Skeletal muscle tissue (tissue), 4 donors: ENCODE data around the gene RASEF. TPM values are rescaled to one million over a fixed set of nuclear protein-coding genes. Genes with fewer than 3 reads are reported as not detected.

Experiments
- H3K27ac ChIP-seq: one replicate; pipeline ENCODE4 v1.7.0; 2013; ENCODE audit warnings: mild to moderate bottlenecking, low read depth, low read length, inconsistent platforms
- H3K27me3 ChIP-seq, 3 donors: one replicate each; pipeline ENCODE4 v1.7.0; 2013; ENCODE audit warnings: low read length in 3 of 3; ENCODE audit not compliant: control insufficient read depth in 3 of 3, insufficient read depth in 3 of 3
- H3K36me3 ChIP-seq, 3 donors: one replicate each; pipeline ENCODE4 v1.7.0; 2013; ENCODE audit warnings: low read length in 3 of 3; ENCODE audit not compliant: control insufficient read depth in 3 of 3, insufficient read depth in 3 of 3
- H3K4me1 ChIP-seq, 3 donors: one replicate each; pipeline ENCODE4 v1.7.0; 2013; ENCODE audit warnings: low read length in 3 of 3, mild to moderate bottlenecking in 3 of 3; ENCODE audit not compliant: control insufficient read depth in 3 of 3, insufficient read depth in 3 of 3
- H3K4me3 ChIP-seq, 3 donors: one replicate each; pipeline ENCODE4 v1.7.0; 2013; ENCODE audit warnings: low read length in 3 of 3
- H3K9ac ChIP-seq, 3 donors: one replicate each; pipeline ENCODE4 v1.7.0; 2013; ENCODE audit warnings: low read length in 3 of 3, mild to moderate bottlenecking in 3 of 3, moderate library complexity in 2 of 3, low read depth in 1 of 3
- H3K9me3 ChIP-seq, 3 donors: one replicate each; pipeline ENCODE4 v1.7.0; 2013; ENCODE audit warnings: low read length in 3 of 3; ENCODE audit not compliant: control insufficient read depth in 3 of 3
- total RNA-seq: library from RNA; depleted of rRNA; stranded (reverse); fragments of >200 nt; gene quantifications from one replicate; pipeline ENCODE4 v1.2.3, GENCODE V29; 2014
- donor health status: Osteomylitis.

The RASEF gene
- total RNA-seq, 1 donor from 2014 or later = under 0.01 TPM

DNA sequence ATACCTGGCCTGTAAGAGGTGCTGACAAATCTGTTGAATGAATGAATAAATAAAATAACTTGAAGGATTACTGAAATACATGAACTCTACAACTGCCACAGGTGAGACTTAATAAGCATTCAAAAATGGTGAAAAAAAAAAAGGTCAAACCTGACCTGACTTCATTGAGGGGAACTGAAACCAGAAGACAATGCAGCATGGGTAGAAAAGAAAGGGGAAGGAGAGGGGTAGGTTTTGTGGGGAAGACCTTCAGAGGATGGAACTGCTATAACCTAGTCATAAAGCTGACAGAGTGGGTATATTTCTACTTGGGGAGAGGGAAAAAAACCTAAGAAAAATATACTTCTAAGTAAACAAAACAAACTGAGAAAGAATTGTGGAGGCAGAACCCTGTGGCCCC, 56.6 kb downstream of the RASEF start:
- H3K4me3 ChIP-seq = no peak overlapping the region
- H3K36me3 ChIP-seq = no peaks in the 10 kb centered on the region
- no peak overlapping the region for H3K9ac ChIP-seq
- no peaks in the 10 kb centered on the region for H3K9me3 ChIP-seq
- no peaks in the 10 kb centered on the region for H3K4me1 ChIP-seq
- H3K27me3 ChIP-seq = no peaks in the 10 kb centered on the region
- H3K27ac ChIP-seq = no peak overlapping the region

DNA sequence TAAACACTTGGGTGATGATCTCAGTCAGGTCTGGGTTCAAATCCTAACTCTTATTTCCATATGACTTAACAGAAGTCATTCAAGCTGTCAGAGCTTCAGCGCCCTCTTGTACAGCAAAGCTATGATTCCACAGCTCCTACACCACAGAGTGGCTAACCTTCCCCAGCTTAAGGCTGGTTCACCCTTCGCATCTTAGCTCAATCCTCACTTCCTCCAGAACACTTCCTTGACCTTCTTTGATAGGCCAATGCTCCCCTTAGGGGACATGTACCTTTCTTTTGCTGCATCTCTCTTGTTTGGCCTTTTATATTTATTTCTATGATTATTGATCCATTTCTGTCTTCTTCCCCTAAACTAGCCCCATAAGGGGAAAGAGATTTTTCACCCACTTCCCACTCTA, 57.0 kb downstream of the RASEF start:
- Histone ChIP-seq H3K27me3 (no peaks in the 10 kb centered on the region), H3K9me3 (no peaks in the 10 kb centered on the region), H3K9ac (no peak overlapping the region), H3K4me3 (no peak overlapping the region), H3K36me3 (no peaks in the 10 kb centered on the region), H3K27ac (no peak overlapping the region), H3K4me1 (no peaks in the 10 kb centered on the region)

- Histone ChIP-seq H3K27me3 (no peaks in the 10 kb centered on the region), H3K4me3 (no peak overlapping the region), H3K4me1 (no peaks in the 10 kb centered on the region), H3K9me3 (no peaks in the 10 kb centered on the region), H3K27ac (no peak overlapping the region), H3K36me3 (no peaks in the 10 kb centered on the region), H3K9ac (no peak overlapping the region)
These were observed 57.6 kb downstream of the RASEF start for GRCh38 chr9:83005361-83005760.

DNA sequence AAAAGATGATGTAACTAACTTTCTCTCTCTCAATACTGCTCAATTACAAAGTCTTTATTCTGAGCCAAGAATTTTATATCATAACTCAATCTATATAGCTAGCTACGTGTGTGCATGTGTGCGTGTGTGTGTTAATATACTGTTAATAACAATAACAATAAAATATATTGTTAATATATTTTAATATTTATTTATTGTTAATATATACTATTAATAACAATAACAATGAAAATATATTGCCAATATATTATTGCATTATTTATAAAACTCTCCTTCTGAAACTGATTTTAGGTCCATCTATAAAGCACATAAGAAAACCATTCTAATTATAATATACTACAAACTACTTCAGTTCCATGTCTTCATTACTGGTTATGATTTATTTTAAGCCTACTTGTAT, 60.6 kb downstream of the RASEF start:
- Histone ChIP-seq H3K4me1 (no peaks in the 10 kb centered on the region), H3K27me3 (no peaks in the 10 kb centered on the region), H3K4me3 (no peak overlapping the region), H3K9ac (no peak overlapping the region), H3K36me3 (no peaks in the 10 kb centered on the region), H3K27ac (no peak overlapping the region), H3K9me3 (no peaks in the 10 kb centered on the region)

DNA sequence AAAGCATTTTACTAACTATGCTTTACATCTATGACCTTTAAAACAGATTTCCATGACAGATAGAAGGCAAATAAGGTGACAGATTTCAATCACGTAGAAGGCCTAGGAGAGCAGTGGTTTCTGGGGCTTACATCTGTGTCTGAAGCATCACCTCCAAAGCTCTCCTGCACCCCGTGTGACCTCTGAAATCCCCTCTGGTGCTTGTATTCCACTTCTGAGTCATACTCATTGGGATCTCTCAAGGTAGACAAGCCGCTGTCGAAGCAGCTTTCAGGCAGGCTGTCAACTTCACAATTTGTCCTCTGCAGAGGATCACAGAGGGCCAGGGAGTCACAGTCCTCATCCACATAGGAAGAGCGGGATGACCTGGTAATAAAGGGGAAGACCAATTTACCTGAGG, 62.2 kb downstream of the RASEF start:
- H3K9ac ChIP-seq = no peak overlapping the region

GRCh38 chr9:82998409-82998808, 64.5 kb downstream of the RASEF start:
- H3K36me3 ChIP-seq = no peaks in the 10 kb centered on the region
- H3K27me3 ChIP-seq = no peaks in the 10 kb centered on the region
- H3K9me3 ChIP-seq = no peaks in the 10 kb centered on the region
- no peak overlapping the region for H3K27ac ChIP-seq
- H3K9ac ChIP-seq = no peak overlapping the region
- no peak overlapping the region for H3K4me3 ChIP-seq
- no peaks in the 10 kb centered on the region for H3K4me1 ChIP-seq

More for the DNA sequence above, 62.2 kb downstream of the RASEF start:
- H3K4me3 ChIP-seq = no peak overlapping the region
- no peaks in the 10 kb centered on the region for H3K27me3 ChIP-seq
- H3K27ac ChIP-seq = no peak overlapping the region
- no peaks in the 10 kb centered on the region for H3K9me3 ChIP-seq
- H3K4me1 ChIP-seq = no peaks in the 10 kb centered on the region
- no peaks in the 10 kb centered on the region for H3K36me3 ChIP-seq

- Histone ChIP-seq H3K9ac (no peak overlapping the region), H3K27ac (no peak overlapping the region), H3K4me3 (no peak overlapping the region), H3K36me3 (no peaks in the 10 kb centered on the region), H3K4me1 (no peaks in the 10 kb centered on the region), H3K27me3 (no peaks in the 10 kb centered on the region), H3K9me3 (no peaks in the 10 kb centered on the region)
These were observed 65.3 kb downstream of the RASEF start for GRCh38 chr9:82997476-82998140.

DNA sequence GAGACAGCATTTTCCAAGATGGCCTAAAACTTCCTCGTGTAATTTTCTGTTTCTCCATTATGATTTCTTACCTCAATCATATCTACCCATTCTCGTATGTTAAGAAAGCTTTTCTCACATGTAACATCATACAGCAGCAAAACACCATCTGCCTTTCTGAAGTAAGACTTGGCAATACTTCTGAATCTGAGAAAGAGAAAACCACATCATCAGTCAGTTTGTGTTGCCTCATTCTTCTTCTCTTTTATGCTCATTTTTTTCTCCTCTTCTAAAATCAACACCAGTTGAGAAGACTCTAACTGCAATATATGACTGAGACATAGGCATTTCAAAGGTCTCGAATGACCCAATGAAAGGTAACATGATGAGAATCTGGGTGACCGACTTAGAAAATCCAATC, 66.0 kb downstream of the RASEF start:
- no peak overlapping the region for H3K9ac ChIP-seq
- H3K36me3 ChIP-seq = no peaks in the 10 kb centered on the region
- no peak overlapping the region for H3K27ac ChIP-seq

DNA sequence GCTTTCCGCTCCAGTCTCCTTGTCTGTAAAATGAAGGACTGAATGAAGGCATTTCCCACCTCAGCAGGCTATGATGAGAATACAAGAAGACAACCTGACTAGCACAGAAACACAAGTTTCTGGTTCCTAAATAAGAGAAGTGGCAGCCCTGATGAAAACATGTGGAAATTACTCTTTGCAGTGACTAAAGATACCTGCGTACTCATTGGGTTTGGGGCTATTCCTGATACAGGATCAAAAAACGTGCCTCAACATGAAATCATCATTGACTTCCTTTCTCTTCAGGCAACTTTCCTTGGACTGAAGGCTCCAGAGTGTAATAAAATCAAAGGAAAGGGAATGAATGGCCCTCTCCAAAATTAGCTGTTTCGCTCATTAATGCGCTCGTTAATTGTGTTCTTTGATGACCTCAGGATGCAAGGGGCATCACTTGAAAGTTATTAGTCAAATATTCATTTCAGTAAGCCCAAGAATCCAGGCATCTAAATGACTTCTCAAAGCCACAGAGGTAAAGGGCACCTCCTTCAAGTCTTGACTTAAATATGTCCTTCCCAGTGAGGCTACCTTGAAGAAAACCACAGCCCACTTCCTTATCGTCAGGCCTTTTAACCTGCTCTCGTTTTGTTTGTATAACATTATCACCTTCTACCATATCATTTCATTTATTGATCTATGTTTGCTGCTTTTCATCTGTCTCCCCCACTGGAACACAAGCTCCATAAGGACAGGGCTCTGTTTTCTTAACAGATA, 68.9 kb downstream of the RASEF start:
- Histone ChIP-seq H3K27ac (no peak overlapping the region), H3K36me3 (no peaks in the 10 kb centered on the region), H3K9me3 (no peaks in the 10 kb centered on the region), H3K4me3 (no peak overlapping the region), H3K4me1 (no peaks in the 10 kb centered on the region), H3K9ac (no peak overlapping the region), H3K27me3 (no peaks in the 10 kb centered on the region)

More for the DNA sequence above, 66.0 kb downstream of the RASEF start:
- Histone ChIP-seq H3K4me3 (no peak overlapping the region), H3K4me1 (no peaks in the 10 kb centered on the region), H3K27me3 (no peaks in the 10 kb centered on the region), H3K9me3 (no peaks in the 10 kb centered on the region)

DNA sequence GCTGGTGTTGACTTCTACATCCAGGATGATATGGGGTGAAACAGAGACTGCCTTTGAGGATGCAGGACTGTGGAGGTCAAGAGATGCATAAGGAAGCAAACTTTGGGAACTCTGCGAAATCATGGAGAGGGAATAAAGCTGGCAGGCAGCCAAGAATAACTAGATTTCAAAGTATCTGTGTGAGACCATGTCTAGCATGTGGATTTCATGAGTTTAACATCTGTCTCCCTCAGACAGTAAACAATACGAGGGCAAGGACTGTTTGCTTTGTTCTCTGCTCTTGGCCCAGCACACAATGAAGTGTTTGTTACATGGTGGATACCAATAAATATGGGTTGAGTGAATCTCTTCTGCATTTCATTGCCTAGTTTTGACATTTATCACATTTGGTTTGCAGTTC, 71.3 kb downstream of the RASEF start:
- Histone ChIP-seq H3K4me3 (no peak overlapping the region), H3K27me3 (no peaks in the 10 kb centered on the region), H3K4me1 (no peaks in the 10 kb centered on the region), H3K9me3 (no peaks in the 10 kb centered on the region), H3K36me3 (no peaks in the 10 kb centered on the region), H3K9ac (no peak overlapping the region), H3K27ac (no peak overlapping the region)
